Parathyroid adenoma (tissue), 2 donors: ENCODE results near the gene FMOD.

ENCODE experiments used
- H2AFZ ChIP-seq: fragments of 300-600 bp; sonication (generic); one replicate; pipeline ENCODE4 v1.7.0; 2017; ENCODE audit warnings: antibody characterized with exemption, mild to moderate bottlenecking
- H3K27ac ChIP-seq: fragments of 300-600 bp; sonication (generic); one replicate; pipeline ENCODE4 v1.7.0; 2017
- H3K27me3 ChIP-seq: fragments of 300-600 bp; sonication (generic); one replicate; pipeline ENCODE4 v1.7.0; 2017; ENCODE audit warnings: low read length; ENCODE audit not compliant: control insufficient read depth, insufficient read depth
- H3K36me3 ChIP-seq: fragments of 300-600 bp; sonication (generic); one replicate; pipeline ENCODE4 v1.7.0; 2017; ENCODE audit warnings: low read length; ENCODE audit not compliant: control insufficient read depth, insufficient read depth
- H3K4me1 ChIP-seq: fragments of 300-600 bp; sonication (generic); one replicate; pipeline ENCODE4 v1.7.0; 2017; ENCODE audit warnings: control low read depth
- H3K4me2 ChIP-seq: fragments of 300-600 bp; sonication (generic); one replicate; pipeline ENCODE4 v1.7.0; 2017; ENCODE audit warnings: low read length
- H3K4me3 ChIP-seq: fragments of 300-600 bp; sonication (generic); one replicate; pipeline ENCODE4 v1.7.0; 2017; ENCODE audit warnings: low read depth, low read length
- H3K79me2 ChIP-seq: fragments of 300-600 bp; sonication (generic); one replicate; pipeline ENCODE4 v1.7.0; 2017; ENCODE audit warnings: control low read depth
- H3K9ac ChIP-seq: fragments of 300-600 bp; sonication (generic); one replicate; pipeline ENCODE4 v1.7.0; 2017; ENCODE audit warnings: mild to moderate bottlenecking
- H3K9me3 ChIP-seq: fragments of 300-600 bp; sonication (generic); one replicate; pipeline ENCODE4 v1.7.0; 2017; ENCODE audit warnings: low read length; ENCODE audit not compliant: control insufficient read depth
- TF ChIP-seq, protein P1 (sequence below): fragments of 300-600 bp; sonication (generic); IDR thresholded peaks from one replicate; pipeline ENCODE4 v1.7.0; 2017; ENCODE audit warnings: antibody characterized with exemption, mild to moderate bottlenecking
- donor health status: primary hyperparathyroidism.

The FMOD gene

DNA sequence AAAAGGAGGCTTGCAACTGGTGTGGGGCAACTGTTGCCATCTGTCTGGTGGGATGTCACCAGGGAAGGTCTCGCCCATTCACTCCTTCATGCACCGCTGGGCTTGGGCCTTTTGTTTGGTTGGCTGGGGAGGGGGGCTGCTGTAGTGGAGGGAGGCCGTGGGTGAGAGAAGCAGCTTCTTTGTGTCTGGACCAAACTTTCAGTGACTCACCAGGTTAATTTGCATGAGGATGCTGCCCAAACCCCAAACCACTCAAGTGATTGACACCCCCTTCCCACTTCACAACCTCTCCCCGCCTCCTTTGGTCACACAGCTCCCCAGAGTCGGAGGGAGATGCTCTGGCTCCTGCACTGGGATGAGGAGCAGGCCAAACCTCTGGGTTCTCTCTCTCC, 25.9 kb downstream of the FMOD start:
- Histone ChIP-seq H3K79me2 (no peaks in the 10 kb centered on the region), H3K4me1 (peaks cover 53% of the 10 kb centered on the region), H3K9me3 (no peaks in the 10 kb centered on the region), H3K27ac (no peak overlapping the region), H2AFZ (peak overlapping the region; percentile 66), H3K36me3 (no peaks in the 10 kb centered on the region), H3K27me3 (no peaks in the 10 kb centered on the region), H3K9ac (no peak overlapping the region), H3K4me3 (no peak overlapping the region), H3K4me2 (no peak overlapping the region)
- TF ChIP-seq, protein P1, sequence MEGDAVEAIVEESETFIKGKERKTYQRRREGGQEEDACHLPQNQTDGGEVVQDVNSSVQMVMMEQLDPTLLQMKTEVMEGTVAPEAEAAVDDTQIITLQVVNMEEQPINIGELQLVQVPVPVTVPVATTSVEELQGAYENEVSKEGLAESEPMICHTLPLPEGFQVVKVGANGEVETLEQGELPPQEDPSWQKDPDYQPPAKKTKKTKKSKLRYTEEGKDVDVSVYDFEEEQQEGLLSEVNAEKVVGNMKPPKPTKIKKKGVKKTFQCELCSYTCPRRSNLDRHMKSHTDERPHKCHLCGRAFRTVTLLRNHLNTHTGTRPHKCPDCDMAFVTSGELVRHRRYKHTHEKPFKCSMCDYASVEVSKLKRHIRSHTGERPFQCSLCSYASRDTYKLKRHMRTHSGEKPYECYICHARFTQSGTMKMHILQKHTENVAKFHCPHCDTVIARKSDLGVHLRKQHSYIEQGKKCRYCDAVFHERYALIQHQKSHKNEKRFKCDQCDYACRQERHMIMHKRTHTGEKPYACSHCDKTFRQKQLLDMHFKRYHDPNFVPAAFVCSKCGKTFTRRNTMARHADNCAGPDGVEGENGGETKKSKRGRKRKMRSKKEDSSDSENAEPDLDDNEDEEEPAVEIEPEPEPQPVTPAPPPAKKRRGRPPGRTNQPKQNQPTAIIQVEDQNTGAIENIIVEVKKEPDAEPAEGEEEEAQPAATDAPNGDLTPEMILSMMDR, result no peak

DNA sequence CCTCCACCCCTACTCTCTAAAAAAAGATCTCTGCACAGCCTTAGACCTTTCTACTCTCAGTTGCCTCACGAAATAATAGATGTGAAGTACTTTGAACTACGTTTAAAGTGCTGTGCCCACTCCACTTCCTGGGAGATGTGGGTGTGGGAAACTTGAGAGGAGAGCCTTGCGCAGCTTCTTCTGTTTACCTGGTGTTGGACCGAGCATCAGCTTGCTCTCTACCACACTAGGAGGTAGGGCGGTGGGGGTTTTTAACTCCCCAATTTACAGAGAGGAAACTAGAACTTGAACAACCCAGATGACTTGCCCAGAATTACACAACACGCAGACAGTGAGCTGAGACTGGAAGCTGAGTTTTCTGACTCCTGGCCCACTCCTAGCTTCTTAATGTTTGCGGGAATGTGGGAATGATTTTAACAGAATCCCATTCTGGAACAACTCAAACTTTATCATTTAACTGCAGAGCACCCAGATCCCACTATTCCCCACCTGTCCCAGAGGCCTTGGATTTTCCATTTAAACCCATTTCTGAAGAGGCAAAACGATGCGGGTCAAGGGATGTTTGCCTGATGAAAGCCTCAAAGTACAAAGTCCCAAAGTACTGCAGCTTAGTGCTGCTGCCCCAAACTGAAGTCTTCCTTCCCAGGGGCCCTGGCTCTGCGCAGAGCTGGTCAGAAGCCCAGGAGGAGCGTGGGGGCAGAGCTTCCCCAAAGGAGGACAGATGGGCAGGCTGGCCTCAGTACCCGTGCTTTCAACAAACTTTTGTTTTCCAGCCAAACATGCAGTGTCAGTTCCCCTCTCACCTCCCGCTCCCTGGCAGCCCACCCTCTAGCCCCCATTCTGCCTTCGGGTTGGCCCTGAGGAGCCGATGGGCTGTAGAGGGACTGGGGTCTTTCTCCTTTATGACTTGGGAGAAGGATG, 26.6 kb downstream of the FMOD start:
- Histone ChIP-seq H3K27ac (peak overlapping the region; percentile 11), H3K4me1 (peaks cover 53% of the 10 kb centered on the region), H3K4me3 (no peak overlapping the region)

DNA sequence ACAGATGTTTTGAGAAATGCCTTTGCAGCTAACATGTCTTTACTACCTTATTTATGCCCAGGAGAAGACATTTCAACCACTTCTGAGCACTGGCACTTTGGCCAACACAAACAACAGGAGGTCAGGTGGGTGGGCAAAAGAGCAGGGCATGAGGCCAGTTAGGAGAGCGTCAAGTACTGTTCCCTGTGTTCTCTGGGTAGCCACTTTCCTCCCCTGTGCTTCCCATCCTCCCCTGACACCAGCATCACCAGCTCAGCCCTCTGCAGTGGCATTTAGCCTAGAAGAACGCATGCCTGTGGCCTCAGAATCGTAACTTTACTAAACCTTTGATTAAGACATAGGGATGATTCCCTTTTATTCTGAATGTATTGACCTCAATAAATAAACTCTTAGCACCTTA, 27.3 kb downstream of the FMOD start:
- H3K4me1 ChIP-seq, result peaks cover 52% of the 10 kb centered on the region
- H3K36me3 ChIP-seq, result no peaks in the 10 kb centered on the region
- H3K79me2 ChIP-seq, result no peaks in the 10 kb centered on the region
- H3K27ac ChIP-seq, result no peak overlapping the region
- H3K27me3 ChIP-seq, result no peaks in the 10 kb centered on the region
- no peak overlapping the region for H3K4me3 ChIP-seq
- no peak overlapping the region for H3K4me2 ChIP-seq
- TF ChIP-seq, protein P1, result no peak
- H3K9me3 ChIP-seq, result no peaks in the 10 kb centered on the region
- H3K9ac ChIP-seq, result no peak overlapping the region
- H2AFZ ChIP-seq, result peak overlapping the region; percentile 28

More for the DNA sequence above, 26.6 kb downstream of the FMOD start:
- Histone ChIP-seq H3K9me3 (no peaks in the 10 kb centered on the region), H3K36me3 (no peaks in the 10 kb centered on the region), H3K79me2 (no peaks in the 10 kb centered on the region), H3K27me3 (no peaks in the 10 kb centered on the region), H2AFZ (peak overlapping the region; percentile 28), H3K9ac (no peak overlapping the region), H3K4me2 (no peak overlapping the region)
- TF ChIP-seq, protein P1, result no peak

DNA sequence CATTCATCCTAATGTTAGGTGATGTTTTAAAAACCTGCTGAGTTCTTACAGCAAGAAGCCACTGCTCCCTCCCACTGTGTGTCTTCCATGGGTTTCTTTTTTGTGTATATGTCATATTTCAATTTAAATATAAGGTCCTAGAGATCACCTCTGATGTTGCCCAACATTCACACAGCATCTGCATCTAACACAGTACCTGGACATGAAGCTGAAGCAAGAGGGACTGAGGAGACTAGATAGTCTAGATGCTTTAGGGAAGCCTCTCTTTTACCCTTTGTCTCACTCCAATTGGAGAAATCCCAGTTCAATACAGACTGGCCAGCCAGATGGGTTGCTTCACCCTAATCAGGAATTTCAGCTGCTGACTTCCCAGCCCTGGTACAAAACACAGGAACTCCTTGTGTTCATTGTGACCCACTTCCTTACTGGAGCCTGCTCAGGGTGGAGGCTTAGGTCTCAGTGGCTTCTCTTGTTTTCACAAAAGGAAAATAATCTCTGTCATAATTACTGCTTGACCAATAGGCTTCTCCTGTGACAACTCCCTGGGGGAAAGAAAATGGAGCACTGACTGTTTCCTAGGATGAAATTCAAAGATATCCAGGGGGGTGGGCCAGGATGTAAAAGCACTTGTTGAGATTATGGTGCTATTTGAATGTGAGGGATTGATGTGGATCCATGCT, 28.3 kb downstream of the FMOD start:
- peak overlapping the region; percentile 43 for H3K27ac ChIP-seq
- no peak overlapping the region for H3K4me3 ChIP-seq
- no peak overlapping the region for H3K4me2 ChIP-seq
- H3K9ac ChIP-seq, result no peak overlapping the region
- H3K9me3 ChIP-seq, result no peaks in the 10 kb centered on the region
- H3K79me2 ChIP-seq, result no peaks in the 10 kb centered on the region
- H3K36me3 ChIP-seq, result no peaks in the 10 kb centered on the region
- peaks cover 46% of the 10 kb centered on the region for H3K4me1 ChIP-seq
- no peaks in the 10 kb centered on the region for H3K27me3 ChIP-seq
- no peak overlapping the region for H2AFZ ChIP-seq
- TF ChIP-seq, protein P1, result no peak
